Measurements from ENCODE around the gene NOP14. TPM values are rescaled to one million over a fixed set of nuclear protein-coding genes. Genes with fewer than 3 reads are reported as not detected.
"Not testable (repeated sequence)": the region's sequence is repeated elsewhere in the genome, so short reads cannot be mapped to it uniquely, and the experiment has no call there.

Gene NOP14
- total and polyA plus RNA-seq, 2 donors (not counting 3 experiments of a cell fraction or from before 2014, with no cell fraction given) = 9.5 to 45.2 TPM

DNA sequence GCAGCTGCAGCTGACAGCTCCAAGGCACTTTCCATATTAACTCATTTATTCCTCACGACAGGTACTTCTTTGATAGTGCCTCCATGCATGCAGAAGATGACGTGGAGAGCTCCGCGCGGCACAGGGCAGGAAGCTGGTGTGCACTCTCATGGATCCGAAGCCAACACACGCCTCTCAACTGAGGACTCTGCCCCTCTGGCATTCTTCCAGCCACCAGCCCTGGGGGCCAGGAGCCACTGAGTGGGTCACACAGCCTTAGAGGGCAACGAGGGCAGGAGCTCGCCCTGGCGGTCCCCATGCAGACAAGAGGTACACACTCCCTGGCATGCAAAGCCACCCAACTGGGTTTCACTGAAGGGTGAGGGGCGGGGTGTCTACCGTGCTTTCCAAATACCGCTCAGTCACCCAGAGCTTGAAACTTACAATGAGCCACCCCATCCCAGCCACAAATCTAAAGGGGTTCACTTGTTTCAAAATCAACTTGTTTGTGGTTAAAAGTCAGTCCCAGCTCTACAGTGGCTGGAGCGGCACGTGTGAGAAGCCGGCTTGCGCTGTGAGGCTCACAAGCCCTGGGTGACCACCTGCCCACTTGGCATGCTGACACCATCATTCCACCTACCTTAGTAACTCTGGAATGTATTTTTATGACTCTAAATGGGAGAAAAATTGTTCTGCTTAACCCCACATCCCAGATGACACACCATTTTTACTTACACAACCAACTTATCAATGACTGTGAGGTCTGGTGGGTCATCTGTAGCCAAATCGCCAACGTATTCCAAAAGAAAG, 16.2 kb downstream of the NOP14 start:
- Histone ChIP-seq H3K27ac (ENCODE audit: insufficient read depth, low read depth, low read length) (no peak overlapping the region), H3K4me1 (ENCODE audit: control insufficient read depth, extremely low read depth, insufficient read depth, low read length) (no peaks in the 10 kb centered on the region), H2AFZ (ENCODE audit: low read depth, low read length) (no peak overlapping the region), H3K79me2 (ENCODE audit: control insufficient read depth, insufficient read depth, low read length) (peaks cover 2% of the 10 kb centered on the region), H3K36me3 (ENCODE audit: control insufficient read depth in 2 of 2, extremely low read depth in 1 of 2, insufficient read depth in 2 of 2, low read length in 2 of 2) (peaks cover 34 to 64% of the 10 kb centered on the region in 2 experiments), H3K9ac (replicated peaks; ENCODE audit: extremely low read depth, insufficient read depth, low read length) (no peak overlapping the region), H3K9me1 (replicated peaks; ENCODE audit: control insufficient read depth, extremely low read depth, insufficient read depth, low read length) (no peaks in the 10 kb centered on the region), H3K4me3 (replicated peaks in 1 of 3; ENCODE audit: insufficient read depth in 1 of 3, low read depth in 1 of 3, low read length in 3 of 3) (no peak overlapping the region), H3K27me3 (ENCODE audit: control insufficient read depth in 2 of 2, insufficient read depth in 2 of 2, low read length in 2 of 2) (no peaks in the 10 kb centered on the region), H3K9me3 (replicated peaks; ENCODE audit: control insufficient read depth, insufficient read depth, low read length) (no peaks in the 10 kb centered on the region), H3K4me2 (ENCODE audit: insufficient read depth, low read length) (no peak overlapping the region), H4K20me1 (replicated peaks; ENCODE audit: control insufficient read depth, extremely low read depth, insufficient read depth, low read length) (no peaks in the 10 kb centered on the region)
- intact Hi-C loops (cut with micrococcal nuclease) (no loop called here), dilution Hi-C loops (cut with MboI; ENCODE audit: extremely low pct_ligation_motif_present, low sequenced_read_pairs) (no loop called here)
- FAIRE-seq (no peak), DNase-seq (ENCODE audit: low read depth, low spot score) (no peak)
- BruUV-seq (replicated peaks) = no TSS peak
- TF ChIP-seq MYC (IDR thresholded peaks at IDR 0.05; ENCODE audit: low read depth, low read length) (no peak), GATA2 (IDR thresholded peaks at IDR 0.05; ENCODE audit: insufficient read depth, insufficient read length, low read depth, low read length) (no peak)
- TF ChIP-seq, protein P1, sequence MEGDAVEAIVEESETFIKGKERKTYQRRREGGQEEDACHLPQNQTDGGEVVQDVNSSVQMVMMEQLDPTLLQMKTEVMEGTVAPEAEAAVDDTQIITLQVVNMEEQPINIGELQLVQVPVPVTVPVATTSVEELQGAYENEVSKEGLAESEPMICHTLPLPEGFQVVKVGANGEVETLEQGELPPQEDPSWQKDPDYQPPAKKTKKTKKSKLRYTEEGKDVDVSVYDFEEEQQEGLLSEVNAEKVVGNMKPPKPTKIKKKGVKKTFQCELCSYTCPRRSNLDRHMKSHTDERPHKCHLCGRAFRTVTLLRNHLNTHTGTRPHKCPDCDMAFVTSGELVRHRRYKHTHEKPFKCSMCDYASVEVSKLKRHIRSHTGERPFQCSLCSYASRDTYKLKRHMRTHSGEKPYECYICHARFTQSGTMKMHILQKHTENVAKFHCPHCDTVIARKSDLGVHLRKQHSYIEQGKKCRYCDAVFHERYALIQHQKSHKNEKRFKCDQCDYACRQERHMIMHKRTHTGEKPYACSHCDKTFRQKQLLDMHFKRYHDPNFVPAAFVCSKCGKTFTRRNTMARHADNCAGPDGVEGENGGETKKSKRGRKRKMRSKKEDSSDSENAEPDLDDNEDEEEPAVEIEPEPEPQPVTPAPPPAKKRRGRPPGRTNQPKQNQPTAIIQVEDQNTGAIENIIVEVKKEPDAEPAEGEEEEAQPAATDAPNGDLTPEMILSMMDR (IDR thresholded peaks at IDR 0.05; ENCODE audit: extremely low read depth in 1 of 2, insufficient read depth in 1 of 2, low read depth in 1 of 2, low read length in 2 of 2) = no peak
- POLR2A ChIA-PET = no interaction called here
- CTCF ChIA-PET = interaction anchor here (3.0 kb wide), 1 partner anchor 16 kb away, joined by 21 read pairs; the partner anchor contains the start of genes GRK4 and NOP14

DNA sequence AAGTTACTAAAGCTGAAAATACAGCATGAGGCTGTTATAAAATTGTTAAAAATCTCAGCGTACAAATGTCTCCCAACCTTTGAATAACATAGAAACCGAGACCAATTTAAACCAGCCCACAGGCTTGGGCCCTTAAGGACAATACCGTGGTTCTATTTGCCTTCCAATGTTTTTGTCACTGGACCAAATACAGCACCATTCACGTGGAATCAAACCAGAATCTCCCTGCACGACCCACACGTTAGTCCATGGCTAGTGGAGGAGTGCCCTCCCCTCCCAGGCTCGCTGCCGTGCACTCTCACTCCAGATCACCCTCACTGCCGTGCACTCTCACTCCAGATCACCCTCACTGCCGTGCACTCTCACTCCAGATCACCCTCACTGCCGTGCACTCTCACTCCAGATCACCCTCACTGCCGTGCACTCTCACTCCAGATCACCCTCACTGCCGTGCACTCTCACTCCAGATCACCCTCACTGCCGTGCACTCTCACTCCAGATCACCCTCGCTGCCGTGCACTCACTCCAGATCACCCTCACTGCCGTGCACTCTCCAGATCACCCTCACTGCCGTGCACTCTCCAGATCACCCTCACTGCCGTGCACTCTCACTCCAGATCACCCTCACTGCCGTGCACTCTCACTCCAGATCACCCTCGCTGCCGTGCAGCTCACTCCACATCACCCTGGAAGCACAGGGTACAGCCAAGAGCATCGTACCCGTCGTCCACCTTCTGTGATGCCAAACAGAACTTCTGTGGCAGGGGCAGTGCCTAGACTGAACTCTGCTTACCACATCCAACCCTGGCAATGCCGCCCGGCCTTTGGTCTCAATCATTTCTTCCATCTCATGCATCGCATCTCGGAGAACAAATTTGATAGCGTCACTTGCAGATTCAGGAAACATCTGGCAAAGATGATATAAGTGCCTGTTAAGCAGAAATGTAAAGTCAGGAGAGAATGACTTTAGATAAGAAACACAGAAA, 17.3 kb downstream of the NOP14 start:
- H3K27ac ChIP-seq (ENCODE audit: insufficient read depth, low read depth, low read length); H4K20me1 ChIP-seq (replicated peaks; ENCODE audit: control insufficient read depth, extremely low read depth, insufficient read depth, low read length); H2AFZ ChIP-seq (ENCODE audit: low read depth, low read length); POLR2A ChIA-PET; H3K27me3 ChIP-seq (ENCODE audit: control insufficient read depth in 2 of 2, insufficient read depth in 2 of 2, low read length in 2 of 2); H3K4me2 ChIP-seq (ENCODE audit: insufficient read depth, low read length); H3K9me3 ChIP-seq (replicated peaks; ENCODE audit: control insufficient read depth, insufficient read depth, low read length); H3K4me3 ChIP-seq (replicated peaks in 1 of 3; ENCODE audit: insufficient read depth in 1 of 3, low read depth in 1 of 3, low read length in 3 of 3); intact Hi-C loops (cut with micrococcal nuclease); DNase-seq (ENCODE audit: low read depth, low spot score); BruUV-seq (replicated peaks); H3K9ac ChIP-seq (replicated peaks; ENCODE audit: extremely low read depth, insufficient read depth, low read length); dilution Hi-C loops (cut with MboI; ENCODE audit: extremely low pct_ligation_motif_present, low sequenced_read_pairs); H3K9me1 ChIP-seq (replicated peaks; ENCODE audit: control insufficient read depth, extremely low read depth, insufficient read depth, low read length); H3K4me1 ChIP-seq (ENCODE audit: control insufficient read depth, extremely low read depth, insufficient read depth, low read length); H3K79me2 ChIP-seq (ENCODE audit: control insufficient read depth, insufficient read depth, low read length); FAIRE-seq: not testable (repeated sequence)
- peaks cover 28 to 71% of the 10 kb centered on the region in 2 experiments for H3K36me3 ChIP-seq (ENCODE audit: control insufficient read depth in 2 of 2, extremely low read depth in 1 of 2, insufficient read depth in 2 of 2, low read length in 2 of 2)
- CTCF ChIA-PET = interaction anchor here (0.7 to 2.3 kb wide), 3 partner anchors 8 to 18 kb away, joined by 3 to 5 read pairs (median 4); partner anchors contain the start of genes GRK4 and NOP14

Measured in endothelial cell of umbilical vein (primary cell).